SK-N-SH treated with all-trans-retinoic acid at 6 μM for 48 hours (cell line): ENCODE data around the gene FHL3.

Experiments used
- ATAC-seq: fragments of 200-7000 bp; cut with Tn5 transposase; 3 replicates; pipeline ENCODE4 v1.9.1; 2020; ENCODE audit warnings: mild to moderate bottlenecking, moderate library complexity
- ARNTL ChIP-seq: fragments of 450-650 bp; formaldehyde crosslinking; IDR thresholded peaks from 2 replicates; pipeline ENCODE4 v1.5.0; 2020; ENCODE audit warnings: low read depth, mild to moderate bottlenecking, moderate library complexity, borderline replicate concordance
- BACH2 ChIP-seq: fragments of 250-450 bp; sonication (Bioruptor Pico); IDR thresholded peaks from 2 replicates; pipeline ENCODE4 v1.9.0; 2021; ENCODE audit warnings: mild to moderate bottlenecking, borderline replicate concordance
- CREB5 ChIP-seq: fragments of 250-450 bp; sonication (Bioruptor Pico); IDR thresholded peaks from 2 replicates; pipeline ENCODE4 v1.5.1; 2020; ENCODE audit warnings: low read depth, mild to moderate bottlenecking, moderate library complexity
- CSDC2 ChIP-seq: fragments of 250-450 bp; sonication (Bioruptor Pico); IDR thresholded peaks from 2 replicates; pipeline ENCODE4 v1.5.0; 2020; ENCODE audit warnings: mild to moderate bottlenecking, moderate library complexity
- ESRRG ChIP-seq: fragments of 250-450 bp; sonication (Bioruptor Pico); IDR thresholded peaks from 2 replicates; pipeline ENCODE4 v1.6.1; 2021; ENCODE audit warnings: mild to moderate bottlenecking
- GLIS3 ChIP-seq: fragments of 250-450 bp; sonication (Bioruptor Pico); IDR thresholded peaks from 2 replicates; pipeline ENCODE4 v1.5.0; 2020; ENCODE audit warnings: mild to moderate bottlenecking, moderate library complexity
- ISL1 ChIP-seq: fragments of 250-450 bp; sonication (Bioruptor Pico); IDR thresholded peaks from 2 replicates; pipeline ENCODE4 v2.1.2; 2022; ENCODE audit warnings: mild to moderate bottlenecking, moderate library complexity
- OSR1 ChIP-seq: fragments of 250-450 bp; sonication (Bioruptor Pico); IDR thresholded peaks from 2 replicates; pipeline ENCODE4 v1.8.0; 2022; ENCODE audit warnings: moderate library complexity, mild to moderate bottlenecking, inconsistent platforms
- PPARA ChIP-seq: fragments of 250-450 bp; sonication (Bioruptor Pico); IDR thresholded peaks from 2 replicates; pipeline ENCODE4 v1.5.0; 2020; ENCODE audit warnings: mild to moderate bottlenecking, borderline replicate concordance
- RARB ChIP-seq: fragments of 250-450 bp; sonication (Bioruptor Pico); IDR thresholded peaks from 2 replicates; pipeline ENCODE4 v1.8.0; 2021; ENCODE audit warnings: mild to moderate bottlenecking, moderate library complexity
- SNAI2 ChIP-seq: fragments of 250-450 bp; sonication (Bioruptor Pico); IDR thresholded peaks from 2 replicates; pipeline ENCODE4 v1.5.0; 2020; ENCODE audit warnings: mild to moderate bottlenecking, moderate library complexity
- TCF4 ChIP-seq: fragments of 250-450 bp; sonication (Bioruptor Pico); IDR thresholded peaks from 2 replicates; pipeline ENCODE4 v1.8.0; 2021; ENCODE audit warnings: mild to moderate bottlenecking, moderate library complexity, borderline replicate concordance
- TOX ChIP-seq: fragments of 250-450 bp; sonication (Bioruptor Pico); IDR thresholded peaks from 2 replicates; pipeline ENCODE4 v1.8.0; 2021; ENCODE audit warnings: mild to moderate bottlenecking, moderate library complexity, borderline replicate concordance
- TSHZ2 ChIP-seq: fragments of 250-450 bp; sonication (Bioruptor Pico); IDR thresholded peaks from 2 replicates; pipeline ENCODE4 v1.5.0; 2020; ENCODE audit warnings: mild to moderate bottlenecking, moderate library complexity
- ZC3H10 ChIP-seq: fragments of 250-450 bp; sonication (Bioruptor Pico); IDR thresholded peaks from 2 replicates; pipeline ENCODE4 v1.5.1; 2021; ENCODE audit warnings: mild to moderate bottlenecking, moderate library complexity
- ZFP3 ChIP-seq: fragments of 250-450 bp; sonication (Bioruptor Pico); IDR thresholded peaks from 2 replicates; pipeline ENCODE4 v1.5.0; 2020; ENCODE audit warnings: mild to moderate bottlenecking, moderate library complexity
- ZFP30 ChIP-seq: fragments of 450-650 bp; formaldehyde crosslinking; IDR thresholded peaks from 2 replicates; pipeline ENCODE4 v1.5.0; 2022; ENCODE audit warnings: mild to moderate bottlenecking, moderate library complexity
- ZNF70 ChIP-seq: fragments of 450-650 bp; formaldehyde crosslinking; IDR thresholded peaks from 2 replicates; pipeline ENCODE4 v1.5.0; 2020; ENCODE audit warnings: mild to moderate bottlenecking, moderate library complexity
- ZNF8 ChIP-seq: fragments of 450-650 bp; formaldehyde crosslinking; IDR thresholded peaks from 2 replicates; pipeline ENCODE4 v1.5.0; 2020; ENCODE audit warnings: mild to moderate bottlenecking, moderate library complexity
- TF ChIP-seq, protein P1 (sequence below): fragments of 250-450 bp; sonication (Bioruptor Pico); IDR thresholded peaks from 2 replicates; pipeline ENCODE4 v1.5.1; 2021; ENCODE audit warnings: mild to moderate bottlenecking, moderate library complexity
- TF ChIP-seq, protein P2 (sequence below): fragments of 250-450 bp; sonication (Bioruptor Pico); IDR thresholded peaks from 2 replicates; pipeline ENCODE4 v1.8.0; 2020; ENCODE audit warnings: mild to moderate bottlenecking, moderate library complexity, borderline replicate concordance
- TF ChIP-seq, protein P3 (sequence below): fragments of 250-450 bp; sonication (Bioruptor Pico); IDR thresholded peaks from 2 replicates; pipeline ENCODE4 v1.8.0; 2021; ENCODE audit warnings: low read depth, mild to moderate bottlenecking, moderate library complexity, borderline replicate concordance

FHL3 gene

GRCh38 chr1:37949524-37950152 is 55.7 kb downstream of the FHL3 start (continued):
- TF ChIP-seq, protein P1, sequence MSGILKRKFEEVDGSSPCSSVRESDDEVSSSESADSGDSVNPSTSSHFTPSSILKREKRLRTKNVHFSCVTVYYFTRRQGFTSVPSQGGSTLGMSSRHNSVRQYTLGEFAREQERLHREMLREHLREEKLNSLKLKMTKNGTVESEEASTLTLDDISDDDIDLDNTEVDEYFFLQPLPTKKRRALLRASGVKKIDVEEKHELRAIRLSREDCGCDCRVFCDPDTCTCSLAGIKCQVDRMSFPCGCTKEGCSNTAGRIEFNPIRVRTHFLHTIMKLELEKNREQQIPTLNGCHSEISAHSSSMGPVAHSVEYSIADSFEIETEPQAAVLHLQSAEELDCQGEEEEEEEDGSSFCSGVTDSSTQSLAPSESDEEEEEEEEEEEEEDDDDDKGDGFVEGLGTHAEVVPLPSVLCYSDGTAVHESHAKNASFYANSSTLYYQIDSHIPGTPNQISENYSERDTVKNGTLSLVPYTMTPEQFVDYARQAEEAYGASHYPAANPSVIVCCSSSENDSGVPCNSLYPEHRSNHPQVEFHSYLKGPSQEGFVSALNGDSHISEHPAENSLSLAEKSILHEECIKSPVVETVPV (CRISPR knock-in tag), result no peak

- no peak for TF ChIP-seq TOX (CRISPR knock-in tag)
- TF ChIP-seq ESRRG (CRISPR knock-in tag), result no peak
- TF ChIP-seq CSDC2 (CRISPR knock-in tag), result no peak
- no peak for TF ChIP-seq ZC3H10 (CRISPR knock-in tag)
- TF ChIP-seq TCF4, result no peak
- no peak for TF ChIP-seq SNAI2 (CRISPR knock-in tag)
- no peak for TF ChIP-seq ARNTL (CRISPR knock-in tag)
- no peak for TF ChIP-seq ISL1 (CRISPR knock-in tag)
- TF ChIP-seq, protein P2, sequence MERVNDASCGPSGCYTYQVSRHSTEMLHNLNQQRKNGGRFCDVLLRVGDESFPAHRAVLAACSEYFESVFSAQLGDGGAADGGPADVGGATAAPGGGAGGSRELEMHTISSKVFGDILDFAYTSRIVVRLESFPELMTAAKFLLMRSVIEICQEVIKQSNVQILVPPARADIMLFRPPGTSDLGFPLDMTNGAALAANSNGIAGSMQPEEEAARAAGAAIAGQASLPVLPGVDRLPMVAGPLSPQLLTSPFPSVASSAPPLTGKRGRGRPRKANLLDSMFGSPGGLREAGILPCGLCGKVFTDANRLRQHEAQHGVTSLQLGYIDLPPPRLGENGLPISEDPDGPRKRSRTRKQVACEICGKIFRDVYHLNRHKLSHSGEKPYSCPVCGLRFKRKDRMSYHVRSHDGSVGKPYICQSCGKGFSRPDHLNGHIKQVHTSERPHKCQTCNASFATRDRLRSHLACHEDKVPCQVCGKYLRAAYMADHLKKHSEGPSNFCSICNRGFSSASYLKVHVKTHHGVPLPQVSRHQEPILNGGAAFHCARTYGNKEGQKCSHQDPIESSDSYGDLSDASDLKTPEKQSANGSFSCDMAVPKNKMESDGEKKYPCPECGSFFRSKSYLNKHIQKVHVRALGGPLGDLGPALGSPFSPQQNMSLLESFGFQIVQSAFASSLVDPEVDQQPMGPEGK (CRISPR knock-in tag), result no peak
- TF ChIP-seq ZNF70 (CRISPR knock-in tag), result no peak
- no peak for TF ChIP-seq RARB (CRISPR knock-in tag)
- TF ChIP-seq, protein P3, sequence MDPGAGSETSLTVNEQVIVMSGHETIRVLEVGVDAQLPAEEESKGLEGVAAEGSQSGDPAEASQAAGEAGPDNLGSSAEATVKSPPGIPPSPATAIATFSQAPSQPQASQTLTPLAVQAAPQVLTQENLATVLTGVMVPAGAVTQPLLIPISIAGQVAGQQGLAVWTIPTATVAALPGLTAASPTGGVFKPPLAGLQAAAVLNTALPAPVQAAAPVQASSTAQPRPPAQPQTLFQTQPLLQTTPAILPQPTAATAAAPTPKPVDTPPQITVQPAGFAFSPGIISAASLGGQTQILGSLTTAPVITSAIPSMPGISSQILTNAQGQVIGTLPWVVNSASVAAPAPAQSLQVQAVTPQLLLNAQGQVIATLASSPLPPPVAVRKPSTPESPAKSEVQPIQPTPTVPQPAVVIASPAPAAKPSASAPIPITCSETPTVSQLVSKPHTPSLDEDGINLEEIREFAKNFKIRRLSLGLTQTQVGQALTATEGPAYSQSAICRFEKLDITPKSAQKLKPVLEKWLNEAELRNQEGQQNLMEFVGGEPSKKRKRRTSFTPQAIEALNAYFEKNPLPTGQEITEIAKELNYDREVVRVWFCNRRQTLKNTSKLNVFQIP (CRISPR knock-in tag), result no peak
- ATAC-seq, result no peak
Measured at GRCh38 chr1:37948841-37949240, 56.5 kb downstream of the FHL3 start.

- no peak for ATAC-seq
- no peak for TF ChIP-seq BACH2 (CRISPR knock-in tag)
- no peak for TF ChIP-seq SNAI2 (CRISPR knock-in tag)
- no peak for TF ChIP-seq ZFP3 (CRISPR knock-in tag)
- TF ChIP-seq PPARA (CRISPR knock-in tag), result no peak
- no peak for TF ChIP-seq ARNTL (CRISPR knock-in tag)
- TF ChIP-seq RARB (CRISPR knock-in tag), result no peak
- no peak for TF ChIP-seq ZNF70 (CRISPR knock-in tag)
- no peak for TF ChIP-seq TOX (CRISPR knock-in tag)
- no peak for TF ChIP-seq CREB5 (CRISPR knock-in tag)
- TF ChIP-seq, protein P2 (CRISPR knock-in tag), result no peak
- TF ChIP-seq OSR1 (CRISPR knock-in tag), result no peak
- TF ChIP-seq ZNF8 (CRISPR knock-in tag), result no peak
- TF ChIP-seq ZC3H10 (CRISPR knock-in tag), result no peak
- TF ChIP-seq TSHZ2 (CRISPR knock-in tag), result no peak
- no peak for TF ChIP-seq TCF4
- TF ChIP-seq, protein P1 (CRISPR knock-in tag), result no peak
- no peak for TF ChIP-seq GLIS3 (CRISPR knock-in tag)
- no peak for TF ChIP-seq ZFP30 (CRISPR knock-in tag)
Measured at GRCh38 chr1:37948166-37948565, 57.1 kb downstream of the FHL3 start.
